ENCODE measurements around the gene DCX. TPM values are rescaled to one million over a fixed set of nuclear protein-coding genes. Genes with fewer than 3 reads are reported as not detected.

DCX gene
- total and polyA plus RNA-seq, 3 donors from 2014 or later = 0.16 to 0.44 (median 0.19) TPM

GRCh38 chrX:111376897-111377578, 35.0 kb downstream of the DCX start:
- Histone ChIP-seq H3K27me3 (no peaks in the 10 kb centered on the region), H3K27ac (no peak overlapping the region), H3K9me3 (no peaks in the 10 kb centered on the region), H3K36me3 (ENCODE audit: low read depth, missing control alignments) (no peaks in the 10 kb centered on the region), H3K4me1 (no peaks in the 10 kb centered on the region), H3K4me3 (no peak overlapping the region)
- WGBS, 2 donors = 40 to 68% methylated on average over 4 to 6 of the region's 6 CpGs
- TF ChIP-seq POLR2A (IDR thresholded peaks at IDR 0.05) = no peak
- TF ChIP-seq, protein P1, sequence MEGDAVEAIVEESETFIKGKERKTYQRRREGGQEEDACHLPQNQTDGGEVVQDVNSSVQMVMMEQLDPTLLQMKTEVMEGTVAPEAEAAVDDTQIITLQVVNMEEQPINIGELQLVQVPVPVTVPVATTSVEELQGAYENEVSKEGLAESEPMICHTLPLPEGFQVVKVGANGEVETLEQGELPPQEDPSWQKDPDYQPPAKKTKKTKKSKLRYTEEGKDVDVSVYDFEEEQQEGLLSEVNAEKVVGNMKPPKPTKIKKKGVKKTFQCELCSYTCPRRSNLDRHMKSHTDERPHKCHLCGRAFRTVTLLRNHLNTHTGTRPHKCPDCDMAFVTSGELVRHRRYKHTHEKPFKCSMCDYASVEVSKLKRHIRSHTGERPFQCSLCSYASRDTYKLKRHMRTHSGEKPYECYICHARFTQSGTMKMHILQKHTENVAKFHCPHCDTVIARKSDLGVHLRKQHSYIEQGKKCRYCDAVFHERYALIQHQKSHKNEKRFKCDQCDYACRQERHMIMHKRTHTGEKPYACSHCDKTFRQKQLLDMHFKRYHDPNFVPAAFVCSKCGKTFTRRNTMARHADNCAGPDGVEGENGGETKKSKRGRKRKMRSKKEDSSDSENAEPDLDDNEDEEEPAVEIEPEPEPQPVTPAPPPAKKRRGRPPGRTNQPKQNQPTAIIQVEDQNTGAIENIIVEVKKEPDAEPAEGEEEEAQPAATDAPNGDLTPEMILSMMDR (IDR thresholded peaks at IDR 0.05) = no peak
- intact Hi-C loops (cut with DNase I; ENCODE audit: low total_unique reads) = no loop called here
- no peak for DNase-seq

GRCh38 chrX:111376486-111376885, 35.5 kb downstream of the DCX start:
- intact Hi-C loops (cut with DNase I; ENCODE audit: low total_unique reads) = no loop called here
- no peaks in the 10 kb centered on the region for H3K9me3 ChIP-seq
- H3K4me3 ChIP-seq = no peak overlapping the region
- no peaks in the 10 kb centered on the region for H3K4me1 ChIP-seq
- no peaks in the 10 kb centered on the region for H3K36me3 ChIP-seq (ENCODE audit: low read depth, missing control alignments)
- no peak overlapping the region for H3K27ac ChIP-seq
- DNase-seq = no peak
- 58 to 66% methylated on average over 3 of the region's 3 CpGs for WGBS, 2 donors
- H3K27me3 ChIP-seq = no peaks in the 10 kb centered on the region
- TF ChIP-seq POLR2A (IDR thresholded peaks at IDR 0.05) = no peak
- TF ChIP-seq, protein P1 (IDR thresholded peaks at IDR 0.05) = no peak

- H3K27ac ChIP-seq = no peak overlapping the region
- H3K36me3 ChIP-seq (ENCODE audit: low read depth, missing control alignments) = no peaks in the 10 kb centered on the region
- no peak overlapping the region for H3K4me3 ChIP-seq
- no peaks in the 10 kb centered on the region for H3K4me1 ChIP-seq
- 31 to 34% methylated on average over 2 of the region's 2 CpGs for WGBS, 2 donors
- no peaks in the 10 kb centered on the region for H3K9me3 ChIP-seq
- no peaks in the 10 kb centered on the region for H3K27me3 ChIP-seq
- intact Hi-C loops (cut with DNase I; ENCODE audit: low total_unique reads) = no loop called here
- TF ChIP-seq POLR2A (IDR thresholded peaks at IDR 0.05) = no peak
- TF ChIP-seq, protein P1 (IDR thresholded peaks at IDR 0.05) = no peak
- no peak for DNase-seq
Measured at GRCh38 chrX:111375747-111376146, 36.2 kb downstream of the DCX start.

- no peak overlapping the region for H3K27ac ChIP-seq
- TF ChIP-seq, protein P1 (IDR thresholded peaks at IDR 0.05) = no peak
- TF ChIP-seq POLR2A (IDR thresholded peaks at IDR 0.05) = no peak
- H3K36me3 ChIP-seq (ENCODE audit: low read depth, missing control alignments) = no peaks in the 10 kb centered on the region
- no peaks in the 10 kb centered on the region for H3K4me1 ChIP-seq
- no peaks in the 10 kb centered on the region for H3K27me3 ChIP-seq
- DNase-seq = no peak
- H3K9me3 ChIP-seq = no peaks in the 10 kb centered on the region
- 40 to 84% methylated on average over 1 to 4 of the region's 5 CpGs for WGBS, 2 donors
- intact Hi-C loops (cut with DNase I; ENCODE audit: low total_unique reads) = no loop called here
- H3K4me3 ChIP-seq = no peak overlapping the region
Measured at GRCh38 chrX:111372086-111372485, 39.9 kb downstream of the DCX start.

DNA sequence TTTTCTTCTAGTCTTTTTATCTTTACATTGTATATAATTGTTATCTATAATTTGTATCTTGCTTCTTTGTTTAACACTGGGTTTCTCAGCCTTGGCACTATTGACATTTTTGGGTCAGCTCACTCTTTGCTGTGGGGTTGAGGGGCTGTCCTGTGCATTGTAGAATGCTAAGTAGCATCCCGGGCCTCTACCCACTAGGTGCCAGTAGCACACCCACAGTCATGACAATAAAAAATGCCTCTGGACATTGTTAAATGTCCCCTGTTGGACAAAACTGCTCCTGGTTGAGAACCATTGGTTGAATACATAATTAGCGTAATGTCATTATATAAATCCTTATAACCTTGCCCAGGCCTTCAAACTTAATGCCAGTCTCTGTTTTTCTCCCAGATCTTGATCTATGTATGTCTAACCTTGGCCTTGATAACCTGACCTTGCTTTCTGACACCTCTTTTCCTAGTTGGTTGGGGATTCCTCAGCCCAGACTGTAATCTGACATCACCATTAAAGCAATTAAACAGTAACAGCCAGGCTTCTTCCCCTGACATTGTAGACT, 46.1 kb downstream of the DCX start:
- Histone ChIP-seq H3K36me3 (ENCODE audit: low read depth, missing control alignments) (no peaks in the 10 kb centered on the region), H3K4me1 (no peaks in the 10 kb centered on the region), H3K4me3 (no peak overlapping the region), H3K9me3 (no peaks in the 10 kb centered on the region), H3K27me3 (no peaks in the 10 kb centered on the region), H3K27ac (no peak overlapping the region)
- WGBS, 2 donors = 86 to 94% methylated on average over 2 of the region's 2 CpGs
- TF ChIP-seq, protein P1 (IDR thresholded peaks at IDR 0.05) = no peak
- no peak for TF ChIP-seq POLR2A (IDR thresholded peaks at IDR 0.05)
- no peak for DNase-seq
- intact Hi-C loops (cut with DNase I; ENCODE audit: low total_unique reads) = no loop called here
